ENCODE results near the gene DNAJA4.

DNA sequence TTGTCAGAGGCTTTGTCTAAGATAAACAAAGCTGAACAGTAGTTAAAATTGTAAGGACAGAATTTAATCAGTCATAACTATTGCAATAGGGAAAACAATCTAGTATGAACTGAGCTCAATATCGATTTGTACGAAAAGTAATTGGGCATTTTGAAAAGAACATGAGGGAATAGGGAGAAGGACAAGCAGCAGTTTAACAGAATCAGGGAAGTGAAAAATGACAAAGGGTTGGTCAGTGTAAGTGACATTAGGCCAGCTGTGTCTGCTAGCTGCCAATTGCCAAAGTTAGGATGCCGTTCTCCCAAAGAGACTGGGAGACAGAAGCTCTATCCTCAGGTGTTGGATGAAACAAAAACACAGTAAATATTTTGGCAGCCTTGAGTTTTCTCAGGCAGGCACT lies 3.3 kb upstream of the DNAJA4 start:
- TF ChIP-seq POLR2A (IDR thresholded peaks at IDR 0.05) = no peak
- TF ChIP-seq, protein P1, sequence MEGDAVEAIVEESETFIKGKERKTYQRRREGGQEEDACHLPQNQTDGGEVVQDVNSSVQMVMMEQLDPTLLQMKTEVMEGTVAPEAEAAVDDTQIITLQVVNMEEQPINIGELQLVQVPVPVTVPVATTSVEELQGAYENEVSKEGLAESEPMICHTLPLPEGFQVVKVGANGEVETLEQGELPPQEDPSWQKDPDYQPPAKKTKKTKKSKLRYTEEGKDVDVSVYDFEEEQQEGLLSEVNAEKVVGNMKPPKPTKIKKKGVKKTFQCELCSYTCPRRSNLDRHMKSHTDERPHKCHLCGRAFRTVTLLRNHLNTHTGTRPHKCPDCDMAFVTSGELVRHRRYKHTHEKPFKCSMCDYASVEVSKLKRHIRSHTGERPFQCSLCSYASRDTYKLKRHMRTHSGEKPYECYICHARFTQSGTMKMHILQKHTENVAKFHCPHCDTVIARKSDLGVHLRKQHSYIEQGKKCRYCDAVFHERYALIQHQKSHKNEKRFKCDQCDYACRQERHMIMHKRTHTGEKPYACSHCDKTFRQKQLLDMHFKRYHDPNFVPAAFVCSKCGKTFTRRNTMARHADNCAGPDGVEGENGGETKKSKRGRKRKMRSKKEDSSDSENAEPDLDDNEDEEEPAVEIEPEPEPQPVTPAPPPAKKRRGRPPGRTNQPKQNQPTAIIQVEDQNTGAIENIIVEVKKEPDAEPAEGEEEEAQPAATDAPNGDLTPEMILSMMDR (IDR thresholded peaks at IDR 0.05 in 8 of 11, conservative IDR thresholded peaks at IDR 0.05 in 3 of 11) = no peak
